Right renal pelvis (tissue), 4 donors: ENCODE data around the gene CCL4. TPM values are rescaled to one million over a fixed set of nuclear protein-coding genes. Genes with fewer than 3 reads are reported as not detected.
"Not testable (repeated sequence)": the region's sequence is repeated elsewhere in the genome, so short reads cannot be mapped to it uniquely, and the experiment has no call there.

Experiments used
- DNase-seq, 4 donors: peaks; one replicate each; pipeline ENCODE4 v3.0.0-alpha.2; 2013; ENCODE audit warnings: low read depth in 4 of 4, low spot score in 3 of 4, missing footprints in 1 of 4
- polyA plus RNA-seq, 4 donors: library from polyadenylated mRNA; unstranded; fragments of 120-200 nt; gene quantifications; one replicate each; pipeline ENCODE4 v1.2.1, GENCODE V29; 2013; ENCODE audit not compliant: insufficient read length in 4 of 4

CCL4 gene
- 1 to 10 TPM in 2 of 4 donors, under 1 TPM in 2; 0.38 to 3.2 (median 1.3) TPM for polyA plus RNA-seq

- not testable (repeated sequence) for DNase-seq
These were observed at the start of gene CCL4 for GRCh38 chr17:36103401-36103975. TSS of gene CCL4 (plus strand) at chr17:36103827. CDS start at chr17:36103906, 79 bp downstream.

- DNase-seq = no peak
These were observed 48.5 kb upstream of the CCL4 start for GRCh38 chr17:36055171-36055570.

DNA sequence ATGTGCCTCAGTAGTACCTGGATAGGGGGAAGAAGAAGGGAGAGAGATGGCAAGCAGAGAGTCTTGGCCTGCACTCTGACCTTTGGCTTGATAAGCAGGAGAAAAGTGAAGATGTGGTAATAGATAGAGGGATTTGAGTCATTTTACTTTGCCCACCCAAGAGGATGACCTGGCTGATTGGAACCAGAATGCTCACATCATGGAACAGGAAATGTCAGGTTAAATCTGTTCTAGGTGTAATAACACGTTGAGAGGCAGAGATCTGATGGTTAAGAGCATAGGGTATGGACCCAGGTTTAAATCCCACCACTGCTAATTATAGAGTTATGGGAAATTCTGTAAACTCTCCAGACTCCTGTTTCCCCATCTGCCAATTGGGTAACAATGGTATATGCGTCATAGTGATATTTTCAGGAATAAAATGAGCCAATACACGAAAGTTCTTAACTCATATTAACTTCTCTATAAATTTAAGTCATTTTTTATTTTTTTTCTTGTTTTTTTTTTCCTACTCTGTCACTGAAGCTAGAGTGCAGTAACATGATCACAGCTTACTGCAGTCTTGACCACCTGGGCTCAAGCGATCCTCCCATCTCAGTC, 47.6 kb upstream of the CCL4 start:
- DNase-seq = no peak

DNA sequence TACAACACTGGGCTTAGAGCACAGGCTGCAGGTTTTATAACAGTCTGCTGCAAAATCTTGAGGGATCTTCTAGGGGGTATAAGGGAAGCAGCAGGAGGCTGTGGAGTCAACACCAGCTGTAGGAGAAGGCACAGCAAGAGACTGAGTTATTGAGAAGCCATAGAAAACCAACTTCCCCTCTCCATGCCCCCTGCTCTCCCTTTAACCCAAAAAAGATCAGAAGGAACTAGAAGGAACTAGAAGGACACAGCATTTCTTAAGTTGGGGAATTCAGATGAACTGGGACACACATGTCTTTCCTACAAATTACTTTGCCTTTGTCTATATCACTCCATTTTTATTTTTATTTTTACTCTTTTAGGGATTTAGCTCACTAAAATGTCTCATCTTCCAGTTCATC, 45.7 kb upstream of the CCL4 start:
- no peak for DNase-seq

DNA sequence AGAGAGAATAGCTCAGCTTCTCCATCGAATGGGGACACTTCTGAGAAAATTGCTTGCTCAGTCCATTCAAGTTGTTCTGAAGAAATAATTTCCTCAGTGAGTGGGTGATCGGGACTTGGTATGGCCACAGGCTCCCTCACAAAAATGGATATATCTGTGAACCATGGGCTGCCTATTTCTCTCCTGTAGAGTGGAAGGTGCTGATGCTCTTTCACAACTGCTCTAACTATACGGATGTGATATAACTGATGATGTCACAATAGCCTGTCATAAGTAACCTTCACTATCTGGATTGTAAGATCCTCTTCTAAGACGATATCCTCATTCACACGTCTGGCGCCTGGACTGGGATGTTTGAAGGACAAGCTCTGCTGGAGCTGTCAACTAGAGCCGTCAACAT, 44.2 kb upstream of the CCL4 start:
- no peak for DNase-seq

DNA sequence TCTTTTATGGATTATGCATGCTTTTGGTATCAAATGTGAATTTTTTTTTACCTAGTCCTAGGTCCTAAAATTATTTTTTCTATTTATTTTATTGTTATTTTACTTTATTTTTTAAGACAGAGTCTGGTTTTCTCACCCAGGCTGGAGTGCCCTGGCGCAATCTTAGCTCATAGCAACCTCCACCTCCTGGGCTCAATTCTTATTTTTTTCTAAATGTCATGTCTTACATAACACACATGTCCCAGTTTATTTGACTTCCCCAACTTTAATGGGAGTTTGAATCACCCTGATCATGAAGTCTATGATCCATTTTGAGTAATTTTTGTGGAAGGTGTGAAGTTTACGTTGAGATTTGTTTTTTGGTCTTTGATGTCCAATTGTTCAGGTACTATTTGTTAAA, 42.8 kb upstream of the CCL4 start:
- DNase-seq = no peak

DNA sequence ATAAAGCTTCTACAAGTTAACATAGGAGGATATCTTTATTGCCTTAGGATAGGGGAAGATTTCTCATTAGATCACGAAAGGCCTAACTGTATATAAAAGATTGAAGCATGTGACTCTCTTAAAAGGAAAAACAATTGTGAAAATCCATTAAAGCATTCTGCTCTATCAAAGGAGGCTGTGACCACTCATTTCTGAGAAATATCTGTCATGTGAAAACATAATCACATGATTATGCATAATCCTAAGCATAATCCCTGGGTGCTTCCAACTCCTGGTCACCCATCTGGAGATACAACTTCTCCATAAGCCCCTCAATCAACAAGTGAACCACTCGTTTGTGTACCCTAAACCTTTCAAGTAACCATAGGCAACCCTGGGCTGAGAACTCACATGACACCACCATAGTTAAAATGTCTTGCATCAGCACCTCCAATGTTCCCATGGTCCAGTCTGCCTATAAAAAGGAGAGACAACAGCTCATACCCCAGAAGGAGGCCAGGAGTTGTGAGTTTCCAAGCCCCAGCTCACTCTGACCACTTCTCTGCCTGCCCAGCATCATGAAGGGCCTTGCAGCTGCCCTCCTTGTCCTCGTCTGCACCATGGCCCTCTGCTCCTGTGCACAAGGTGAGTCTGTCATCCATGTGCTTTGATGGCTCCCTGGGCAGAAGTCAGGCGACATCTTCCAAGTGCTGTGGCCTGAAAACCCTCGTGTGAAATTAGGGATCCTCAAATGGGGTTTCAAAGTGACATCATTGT, 39.7 kb upstream of the CCL4 start, which contains the start of gene CCL18:
TSS of gene CCL18 (plus strand) at position 487 of the 756 bp plus-strand sequence. CDS start at position 558, 71 bp downstream.
- DNase-seq = no peak

GRCh38 chr17:36066365-36066985, 37.2 kb upstream of the CCL4 start:
- DNase-seq = no peak

DNA sequence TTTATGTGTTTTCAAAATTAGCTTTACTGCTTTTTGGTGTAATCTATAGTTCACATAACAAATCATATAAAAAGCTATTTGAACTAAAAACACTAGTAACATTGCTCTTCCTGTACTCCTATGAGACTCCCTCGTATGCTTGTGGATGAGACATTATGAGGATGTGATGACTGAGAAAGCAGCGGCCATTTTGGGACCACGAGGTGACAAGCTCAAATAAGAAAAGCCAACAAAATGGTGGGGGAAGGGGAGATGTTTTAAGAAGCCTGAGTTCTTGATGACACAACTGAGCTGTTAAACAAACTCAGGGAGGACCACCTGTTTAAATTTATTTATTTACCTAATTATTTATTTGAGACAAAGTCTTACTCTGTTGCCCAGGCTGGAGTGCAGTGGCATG, 35.1 kb upstream of the CCL4 start:
- DNase-seq = no peak

- no peak for DNase-seq
These were observed 34.5 kb upstream of the CCL4 start for GRCh38 chr17:36069136-36069535.

DNA sequence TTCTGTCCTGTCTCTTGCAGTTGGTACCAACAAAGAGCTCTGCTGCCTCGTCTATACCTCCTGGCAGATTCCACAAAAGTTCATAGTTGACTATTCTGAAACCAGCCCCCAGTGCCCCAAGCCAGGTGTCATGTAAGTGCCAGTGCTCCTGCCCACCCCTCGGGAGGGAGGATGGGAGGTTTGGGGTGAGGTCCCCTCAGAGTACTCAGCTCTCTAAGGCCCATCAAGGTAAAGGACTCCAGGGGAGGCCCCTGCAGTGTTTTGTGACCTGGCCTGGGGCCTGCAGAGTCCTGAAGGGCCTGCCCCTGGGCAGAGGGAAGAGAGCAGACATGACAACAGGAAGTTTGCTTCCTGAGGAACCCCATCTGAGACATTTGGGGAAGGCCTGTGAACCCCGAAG, 33.2 kb upstream of the CCL4 start:
- no peak for DNase-seq

- no peak for DNase-seq
These were observed 31.9 kb upstream of the CCL4 start for GRCh38 chr17:36071751-36072150.

DNA sequence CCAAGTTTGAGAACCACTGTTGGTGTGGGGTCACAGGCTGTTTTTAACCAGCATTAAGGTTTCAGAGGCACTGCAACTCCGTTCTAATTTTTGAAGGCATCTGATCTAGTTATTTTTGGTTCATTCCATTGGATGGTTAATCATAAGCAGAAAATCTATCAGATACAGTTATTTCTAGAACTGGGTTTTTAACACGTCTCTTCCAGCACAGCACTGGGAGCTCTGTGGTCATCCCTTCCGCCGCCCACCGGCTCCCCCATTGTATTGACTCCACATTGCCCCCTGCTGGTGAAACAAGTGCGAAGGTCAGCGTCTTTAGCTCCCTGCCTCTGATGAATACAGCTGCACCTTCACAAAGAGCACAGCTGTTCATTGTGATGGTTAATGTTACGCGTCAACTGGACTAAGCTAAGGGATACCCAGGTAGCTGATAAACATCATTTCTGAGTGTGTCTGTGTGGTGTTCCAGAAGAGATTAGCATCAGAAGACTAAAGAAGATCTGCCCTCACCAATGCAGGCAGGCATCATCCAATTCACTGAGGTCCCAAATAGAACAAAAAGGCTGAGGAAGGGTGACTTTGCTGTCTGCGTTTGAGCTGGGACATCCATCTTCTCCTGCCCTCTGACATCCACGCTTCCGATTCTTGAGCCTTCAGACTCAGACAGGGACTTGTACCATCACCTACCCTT, 31.1 kb upstream of the CCL4 start:
- peak in 2 of 4 donors; percentile 16 to 29 for DNase-seq

GRCh38 chr17:36074365-36074764, 29.3 kb upstream of the CCL4 start:
- DNase-seq = no peak

- DNase-seq = not testable (repeated sequence)
These were observed 21.8 kb upstream of the CCL4 start for GRCh38 chr17:36081681-36082471.

GRCh38 chr17:36082482-36083120, 21.0 kb upstream of the CCL4 start:
- not testable (repeated sequence) for DNase-seq

GRCh38 chr17:36083691-36084090, 19.9 kb upstream of the CCL4 start:
- DNase-seq = not testable (repeated sequence)

GRCh38 chr17:36085765-36086164, 17.9 kb upstream of the CCL4 start:
- DNase-seq = no peak

DNA sequence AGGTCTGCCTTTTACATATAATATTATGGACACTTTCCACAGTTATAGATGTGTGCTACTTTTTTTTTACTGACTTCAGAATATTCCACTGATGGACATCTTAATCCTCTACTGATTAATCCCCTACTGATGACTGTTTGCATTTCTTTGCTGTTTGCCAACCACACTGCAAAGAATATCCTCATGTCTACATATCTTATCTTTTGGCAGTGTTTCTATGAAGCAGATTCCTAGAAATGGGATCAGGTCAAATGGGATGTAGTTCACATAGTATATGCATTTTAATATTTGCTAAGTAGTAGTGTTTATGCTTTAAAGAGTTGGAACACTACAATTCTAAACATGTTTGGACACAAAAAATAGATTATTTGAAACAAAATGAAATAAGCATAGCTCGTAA, 16.8 kb upstream of the CCL4 start:
- DNase-seq = no peak
